WTC11 (cell line): ENCODE measurements around the gene SURF1. TPM values are rescaled to one million over a fixed set of nuclear protein-coding genes. Genes with fewer than 3 reads are reported as not detected.

Experiments used
- AR ChIP-seq: fragments of 250-450 bp; sonication (Bioruptor Pico); IDR thresholded peaks from 2 replicates; pipeline ENCODE4 v1.9.0; 2021; ENCODE audit warnings: mild to moderate bottlenecking
- CBFB ChIP-seq: sonication (generic); formaldehyde crosslinking; IDR thresholded peaks from 2 replicates; pipeline ENCODE4 v1.8.1; 2022; ENCODE audit warnings: mild to moderate bottlenecking, low read depth, missing genetic modification reagents
- CTCF ChIP-seq: fragments of 200-600 bp; IDR thresholded peaks from 2 replicates; pipeline ENCODE4 v1.8.0; 2022; ENCODE audit warnings: antibody characterized with exemption
- E2F1 ChIP-seq: sonication (generic); formaldehyde crosslinking; IDR thresholded peaks from 2 replicates; pipeline ENCODE4 v1.8.0; 2022; ENCODE audit warnings: mild to moderate bottlenecking, missing genetic modification reagents
- E2F4 ChIP-seq: sonication (generic); formaldehyde crosslinking; IDR thresholded peaks from 2 replicates; pipeline ENCODE4 v1.8.1; 2022; ENCODE audit warnings: low read depth, mild to moderate bottlenecking, moderate library complexity, missing genetic modification reagents, borderline replicate concordance
- EMX1 ChIP-seq: fragments of 250-450 bp; sonication (Bioruptor Pico); IDR thresholded peaks from 2 replicates; pipeline ENCODE4 v1.8.0; 2021; ENCODE audit warnings: mild to moderate bottlenecking
- FOXK1 ChIP-seq: sonication (generic); formaldehyde crosslinking; IDR thresholded peaks from 2 replicates; pipeline ENCODE4 v1.8.0; 2022; ENCODE audit warnings: mild to moderate bottlenecking, moderate library complexity, missing genetic modification reagents
- FOXP1 ChIP-seq: sonication (generic); formaldehyde crosslinking; IDR thresholded peaks from 2 replicates; pipeline ENCODE4 v1.8.0; 2022; ENCODE audit warnings: missing genetic modification reagents, mild to moderate bottlenecking, moderate library complexity, borderline replicate concordance
- MXD4 ChIP-seq: fragments of 250-450 bp; sonication (Bioruptor Pico); IDR thresholded peaks from 2 replicates; pipeline ENCODE4 v1.8.0; 2021; ENCODE audit warnings: mild to moderate bottlenecking, moderate library complexity, borderline replicate concordance
- NFE2L1 ChIP-seq: sonication (generic); formaldehyde crosslinking; IDR thresholded peaks from 2 replicates; pipeline ENCODE4 v1.8.1; 2023; ENCODE audit warnings: missing genetic modification reagents
- SMAD4 ChIP-seq: sonication (generic); formaldehyde crosslinking; IDR thresholded peaks from 2 replicates; pipeline ENCODE4 v1.8.0; 2022; ENCODE audit warnings: mild to moderate bottlenecking, missing genetic modification reagents
- STAT6 ChIP-seq: sonication (generic); formaldehyde crosslinking; conservative IDR thresholded peaks from 2 replicates; pipeline ENCODE4 v1.8.1; 2023; ENCODE audit warnings: mild to moderate bottlenecking, low read depth, missing genetic modification reagents, moderate library complexity
- TP53 ChIP-seq: sonication (generic); formaldehyde crosslinking; IDR thresholded peaks from 2 replicates; pipeline ENCODE4 v1.8.1; 2023; ENCODE audit warnings: mild to moderate bottlenecking, missing genetic modification reagents
- ZBTB43 ChIP-seq: sonication (generic); formaldehyde crosslinking; IDR thresholded peaks from 2 replicates; pipeline ENCODE4 v1.8.1; 2023; ENCODE audit warnings: mild to moderate bottlenecking, missing genetic modification reagents
- ZMAT4 ChIP-seq: fragments of 250-450 bp; sonication (Bioruptor Pico); IDR thresholded peaks from 2 replicates; pipeline ENCODE4 v1.9.0; 2021; ENCODE audit warnings: mild to moderate bottlenecking
- ZNF138 ChIP-seq: sonication (generic); formaldehyde crosslinking; conservative IDR thresholded peaks from 2 replicates; pipeline ENCODE4 v1.8.1; 2022; ENCODE audit warnings: mild to moderate bottlenecking, moderate library complexity, missing genetic modification reagents
- ZNF317 ChIP-seq: sonication (generic); formaldehyde crosslinking; IDR thresholded peaks from 2 replicates; pipeline ENCODE4 v1.8.1; 2023; ENCODE audit warnings: low read depth, mild to moderate bottlenecking, moderate library complexity, missing genetic modification reagents, borderline replicate concordance
- ZNF396 ChIP-seq: fragments of 250-450 bp; sonication (Bioruptor Pico); IDR thresholded peaks from 2 replicates; pipeline ENCODE4 v1.8.0; 2021; ENCODE audit warnings: mild to moderate bottlenecking, moderate library complexity, borderline replicate concordance
- ZNF423 ChIP-seq: fragments of 250-450 bp; sonication (Bioruptor Pico); IDR thresholded peaks from 2 replicates; pipeline ENCODE4 v2.1.2; 2022; ENCODE audit warnings: mild to moderate bottlenecking, moderate library complexity
- ZSCAN18 ChIP-seq: fragments of 250-450 bp; sonication (Bioruptor Pico); IDR thresholded peaks from 2 replicates; pipeline ENCODE4 v2.1.2; 2022; ENCODE audit warnings: mild to moderate bottlenecking, moderate library complexity
- total RNA-seq: library from RNA; stranded (reverse); gene quantifications from 3 replicates; pipeline ENCODE4 v1.2.3, GENCODE V29; 2021

SURF1 gene
- total RNA-seq, 1 experiment from 2014 or later: 33.3 TPM

GRCh38 chr9:133375724-133376654, 19.7 kb upstream of the SURF1 start, which contains the start of the genes STKLD1 and SURF4 (continued):
- TF ChIP-seq FOXP1 (CRISPR knock-in tag) (peak; percentile 96), SMAD4 (CRISPR knock-in tag) (no peak), ZMAT4 (CRISPR knock-in tag) (no peak), CBFB (CRISPR knock-in tag) (0 out of 2 replicates have a peak, but pooled peaks have one; percentile 63), AR (CRISPR knock-in tag) (no peak), EMX1 (CRISPR knock-in tag) (no peak), ZBTB43 (CRISPR knock-in tag) (peak; percentile 88), CTCF (no peak), ZNF317 (no peak), ZSCAN18 (no peak), ZNF423 (0 out of 2 replicates have a peak, but pooled peaks have one; percentile 25), E2F4 (CRISPR knock-in tag) (no peak), ZNF396 (no peak), MXD4 (CRISPR knock-in tag) (no peak), FOXK1 (CRISPR knock-in tag) (peak; percentile 78), NFE2L1 (peak; percentile 91), STAT6 (CRISPR knock-in tag) (no peak), TP53 (peak; percentile 89; the same call in 1 of the 2 replicates), ZNF138 (CRISPR knock-in tag) (peak; percentile 73), E2F1 (CRISPR knock-in tag) (peak; percentile 89; the same call in 1 of the 2 replicates)
